ENCODE data around the gene IVL. TPM values are rescaled to one million over a fixed set of nuclear protein-coding genes. Genes with fewer than 3 reads are reported as not detected.

The IVL gene
- total and polyA plus RNA-seq, 7 donors = 0.03 to 1.2 TPM; not detected in 5

DNA sequence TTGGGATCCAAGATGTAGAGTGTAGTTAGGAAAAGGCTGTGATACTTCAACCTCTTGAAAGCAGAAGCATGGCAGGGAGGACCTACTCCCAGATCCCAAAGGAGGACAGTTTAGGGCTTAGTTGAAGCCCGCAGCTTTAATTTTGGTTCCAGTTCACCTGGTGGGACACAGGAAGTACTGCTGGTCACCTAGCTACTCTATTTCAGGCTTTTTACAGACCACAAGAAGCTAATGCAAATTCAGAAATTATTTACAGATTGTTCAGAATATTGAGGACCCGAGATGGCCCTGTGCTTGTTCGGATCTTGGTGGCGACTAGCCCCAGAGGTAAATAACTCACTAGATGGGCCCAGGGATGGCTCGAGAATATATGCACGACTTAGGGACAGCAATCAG, 36.6 kb upstream of the IVL start:
- DNase-seq = no peak
- WGBS, 2 donors = 86 to 87% methylated on average over 6 of the region's 6 CpGs
- no peak for TF ChIP-seq POLR2AphosphoS5 (IDR thresholded peaks at IDR 0.05)
- TF ChIP-seq, protein P1, sequence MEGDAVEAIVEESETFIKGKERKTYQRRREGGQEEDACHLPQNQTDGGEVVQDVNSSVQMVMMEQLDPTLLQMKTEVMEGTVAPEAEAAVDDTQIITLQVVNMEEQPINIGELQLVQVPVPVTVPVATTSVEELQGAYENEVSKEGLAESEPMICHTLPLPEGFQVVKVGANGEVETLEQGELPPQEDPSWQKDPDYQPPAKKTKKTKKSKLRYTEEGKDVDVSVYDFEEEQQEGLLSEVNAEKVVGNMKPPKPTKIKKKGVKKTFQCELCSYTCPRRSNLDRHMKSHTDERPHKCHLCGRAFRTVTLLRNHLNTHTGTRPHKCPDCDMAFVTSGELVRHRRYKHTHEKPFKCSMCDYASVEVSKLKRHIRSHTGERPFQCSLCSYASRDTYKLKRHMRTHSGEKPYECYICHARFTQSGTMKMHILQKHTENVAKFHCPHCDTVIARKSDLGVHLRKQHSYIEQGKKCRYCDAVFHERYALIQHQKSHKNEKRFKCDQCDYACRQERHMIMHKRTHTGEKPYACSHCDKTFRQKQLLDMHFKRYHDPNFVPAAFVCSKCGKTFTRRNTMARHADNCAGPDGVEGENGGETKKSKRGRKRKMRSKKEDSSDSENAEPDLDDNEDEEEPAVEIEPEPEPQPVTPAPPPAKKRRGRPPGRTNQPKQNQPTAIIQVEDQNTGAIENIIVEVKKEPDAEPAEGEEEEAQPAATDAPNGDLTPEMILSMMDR (IDR thresholded peaks at IDR 0.05) = no peak
- TF ChIP-seq POLR2A (IDR thresholded peaks at IDR 0.05) = no peak
- no peak for TF ChIP-seq EP300 (IDR thresholded peaks at IDR 0.05)

DNA sequence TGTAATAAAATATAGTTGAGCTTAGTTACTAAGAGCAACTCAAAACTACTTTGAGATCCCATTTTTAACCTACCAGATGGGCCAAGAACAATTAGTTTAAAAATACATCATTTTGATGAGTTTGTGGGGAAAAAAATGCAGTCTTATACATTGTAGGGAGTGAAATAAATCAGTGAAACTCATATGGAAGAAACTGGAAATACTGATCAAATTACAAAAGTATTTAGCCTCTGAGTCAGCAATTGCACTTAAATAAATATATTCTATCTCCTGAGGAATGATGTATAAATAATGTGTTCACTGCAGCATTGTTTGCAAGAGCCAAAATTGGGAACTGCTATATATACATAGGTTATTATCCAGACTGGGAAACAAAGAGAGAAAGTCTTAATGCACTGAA, 34.9 kb upstream of the IVL start:
- no peaks in the 10 kb centered on the region for H3K27me3 ChIP-seq
- H3K36me3 ChIP-seq = no peaks in the 10 kb centered on the region
- H3K4me1 ChIP-seq = no peaks in the 10 kb centered on the region
- H3K4me3 ChIP-seq = no peak overlapping the region
- H3K27ac ChIP-seq = no peak overlapping the region
- no peaks in the 10 kb centered on the region for H3K9me3 ChIP-seq
- intact Hi-C loops (cut with DNase I) = loop anchor here (5.0 kb wide), 1 partner anchor 349 kb away; no protein-coding TSS in a partner anchor
- no peak for DNase-seq
- TF ChIP-seq, protein P1 (IDR thresholded peaks at IDR 0.05) = no peak
- TF ChIP-seq POLR2AphosphoS5 (IDR thresholded peaks at IDR 0.05) = no peak
- no peak for TF ChIP-seq EP300 (IDR thresholded peaks at IDR 0.05)
- no peak for TF ChIP-seq POLR2A (IDR thresholded peaks at IDR 0.05)

More for the DNA sequence above, 36.6 kb upstream of the IVL start:
- Histone ChIP-seq H3K4me3 (no peak overlapping the region), H3K27ac (no peak overlapping the region), H3K36me3 (no peaks in the 10 kb centered on the region), H3K27me3 (no peaks in the 10 kb centered on the region), H3K4me1 (no peaks in the 10 kb centered on the region), H3K9me3 (no peaks in the 10 kb centered on the region)
- intact Hi-C loops (cut with DNase I) = loop anchor here (5.0 kb wide), 1 partner anchor 351 kb away; no protein-coding TSS in a partner anchor

DNA sequence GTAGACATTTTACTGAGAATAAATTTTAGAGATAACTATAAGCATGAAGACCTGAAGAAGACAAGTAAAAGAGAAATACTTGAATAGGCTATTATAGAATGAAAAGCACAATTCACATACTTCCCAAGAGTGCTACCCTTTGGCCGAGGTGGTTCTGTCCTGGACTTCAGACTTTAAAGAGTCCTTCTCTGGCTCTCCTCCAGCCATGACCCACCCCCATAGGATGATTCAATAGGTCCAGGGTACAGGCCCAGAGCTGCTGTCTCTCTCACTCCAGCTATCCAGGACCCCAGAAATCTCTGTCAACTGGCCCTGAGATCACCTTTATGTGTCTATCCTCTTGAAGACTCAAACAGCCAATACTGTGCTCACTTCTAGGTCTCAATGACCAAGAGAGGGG, 31.5 kb upstream of the IVL start:
- no peaks in the 10 kb centered on the region for H3K4me1 ChIP-seq
- H3K4me3 ChIP-seq = no peak overlapping the region
- intact Hi-C loops (cut with DNase I) = no loop called here
- no peak for DNase-seq
- WGBS, 2 donors = 35 to 80% methylated on average over 1 of the region's 1 CpG
- no peaks in the 10 kb centered on the region for H3K36me3 ChIP-seq
- no peaks in the 10 kb centered on the region for H3K27me3 ChIP-seq
- no peak overlapping the region for H3K27ac ChIP-seq
- no peaks in the 10 kb centered on the region for H3K9me3 ChIP-seq
- TF ChIP-seq EP300 (IDR thresholded peaks at IDR 0.05) = no peak
- no peak for TF ChIP-seq POLR2AphosphoS5 (IDR thresholded peaks at IDR 0.05)
- TF ChIP-seq, protein P1 (IDR thresholded peaks at IDR 0.05) = no peak
- TF ChIP-seq POLR2A (IDR thresholded peaks at IDR 0.05) = no peak

DNA sequence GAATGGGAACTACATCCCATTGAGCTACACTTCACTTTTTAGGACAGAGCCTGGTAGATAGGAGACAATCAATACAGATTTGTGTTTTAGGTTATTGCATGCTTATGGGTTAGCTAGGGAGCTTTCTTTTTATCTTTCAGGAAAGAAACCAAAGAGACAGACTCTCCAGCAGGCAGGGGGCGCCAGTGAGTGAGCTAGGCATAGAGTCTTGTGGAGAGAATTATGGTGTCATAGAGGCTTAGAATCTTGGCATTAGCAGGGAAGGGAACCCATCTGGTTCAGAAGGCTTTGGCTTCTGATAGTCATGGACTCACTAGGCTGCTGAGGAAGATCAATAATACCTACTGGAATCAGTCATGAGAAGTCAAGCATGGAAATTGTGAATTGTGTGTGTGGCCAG, 30.3 kb upstream of the IVL start, which contains the start of gene SMCP:
Gene SMCP, plus strand, starts transcription at position 281 of the 400 bp plus-strand sequence. CDS start 6,101 bp downstream, outside the sequence.
- Histone ChIP-seq H3K27ac (no peak within 1 kb of the TSS), H3K27me3 (no peaks in the 10 kb centered on the region), H3K4me3 (no peak within 1 kb of the TSS), H3K36me3 (no peaks in the 10 kb centered on the region), H3K4me1 (no peaks in the 10 kb centered on the region), H3K9me3 (no peaks in the 10 kb centered on the region)
- intact Hi-C loops (cut with DNase I) = no loop called here
- no peak for DNase-seq
- TF ChIP-seq POLR2A (IDR thresholded peaks at IDR 0.05) = no peak
- TF ChIP-seq POLR2AphosphoS5 (IDR thresholded peaks at IDR 0.05) = no peak
- TF ChIP-seq, protein P1 (IDR thresholded peaks at IDR 0.05) = no peak
- TF ChIP-seq EP300 (IDR thresholded peaks at IDR 0.05) = no peak
- 4 to 11% methylated on average over 1 of the region's 1 CpG for WGBS, 2 donors

DNA sequence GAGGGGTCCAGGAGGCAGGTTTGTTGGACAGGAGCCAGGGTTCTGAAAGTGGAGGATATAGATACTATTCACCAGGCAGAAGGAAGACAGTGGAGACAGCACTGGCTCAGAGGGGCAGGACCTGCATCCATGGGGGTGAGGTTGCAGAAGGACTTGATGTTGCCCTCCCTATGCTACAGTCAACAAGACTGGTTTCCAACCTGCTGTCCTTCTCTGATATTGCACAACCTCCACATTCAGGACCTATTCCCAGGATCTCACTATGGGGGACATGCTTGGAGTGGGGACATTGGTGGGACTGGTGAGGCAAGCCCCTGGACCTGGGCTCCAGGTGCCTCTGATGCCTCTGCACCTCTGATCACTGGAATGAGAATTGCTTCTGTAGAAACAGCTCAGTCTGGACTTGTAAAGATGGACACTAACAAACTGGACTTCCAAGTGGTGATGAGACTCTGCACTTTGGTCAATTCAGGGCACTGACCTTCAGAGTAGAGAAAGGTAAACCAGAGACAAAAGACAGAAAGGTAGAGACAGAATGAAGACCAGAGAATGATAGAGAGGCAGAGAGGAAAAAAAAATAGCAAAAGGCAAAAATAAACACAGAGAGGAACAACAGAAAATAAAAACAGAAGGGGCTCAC, 28.7 kb upstream of the IVL start:
- Histone ChIP-seq H3K27me3 (no peaks in the 10 kb centered on the region), H3K36me3 (no peaks in the 10 kb centered on the region), H3K9me3 (no peaks in the 10 kb centered on the region), H3K27ac (no peak overlapping the region), H3K4me3 (no peak overlapping the region), H3K4me1 (no peaks in the 10 kb centered on the region)
- no peak for TF ChIP-seq EP300 (IDR thresholded peaks at IDR 0.05)
- TF ChIP-seq, protein P1 (IDR thresholded peaks at IDR 0.05) = no peak
- no peak for TF ChIP-seq POLR2AphosphoS5 (IDR thresholded peaks at IDR 0.05)
- no peak for TF ChIP-seq POLR2A (IDR thresholded peaks at IDR 0.05)
- intact Hi-C loops (cut with DNase I) = no loop called here
- DNase-seq = no peak
